ELR (cell line): Measurements from ENCODE around the gene PRSS48.
"Not testable (repeated sequence)": the region's sequence is repeated elsewhere in the genome, so short reads cannot be mapped to it uniquely, and the experiment has no call there.

Source experiments
- DNase-seq: peaks from one replicate; pipeline ENCODE4 v3.0.0-alpha.2; 2015; ENCODE audit warnings: low read depth

Gene PRSS48

GRCh38 chr4:151276787-151277562 is at the start of gene PRSS48:
PRSS48 (plus strand) TSS chr4:151277161; CDS start chr4:151277173, 12 bp downstream.
- peak; percentile 52 for DNase-seq

GRCh38 chr4:151227172-151227571 is 49.8 kb upstream of the PRSS48 start:
- no peak for DNase-seq

- peak; percentile 71 for DNase-seq
These were observed 49.2 kb upstream of the PRSS48 start for GRCh38 chr4:151227731-151228130.

GRCh38 chr4:151228189-151229119 is 48.5 kb upstream of the PRSS48 start:
- no peak for DNase-seq

GRCh38 chr4:151231915-151232595 is 44.9 kb upstream of the PRSS48 start:
- DNase-seq, result no peak

GRCh38 chr4:151233600-151233999 is 43.4 kb upstream of the PRSS48 start:
- DNase-seq, result no peak

- not testable (repeated sequence) for DNase-seq
These were observed 41.6 kb upstream of the PRSS48 start for GRCh38 chr4:151235373-151235772.

- no peak for DNase-seq
These were observed 40.9 kb upstream of the PRSS48 start for GRCh38 chr4:151236036-151236435.

GRCh38 chr4:151238477-151238876 is 38.5 kb upstream of the PRSS48 start:
- peak; percentile 9 for DNase-seq

- no peak for DNase-seq
These were observed 37.4 kb upstream of the PRSS48 start for GRCh38 chr4:151239608-151240007.

GRCh38 chr4:151242305-151242704 is 34.7 kb upstream of the PRSS48 start:
- no peak for DNase-seq

GRCh38 chr4:151246742-151247141 is 30.2 kb upstream of the PRSS48 start:
- no peak for DNase-seq

GRCh38 chr4:151247395-151247794 is 29.6 kb upstream of the PRSS48 start:
- no peak for DNase-seq

- no peak for DNase-seq
These were observed 28.4 kb upstream of the PRSS48 start for GRCh38 chr4:151248519-151248918.

- no peak for DNase-seq
These were observed 26.3 kb upstream of the PRSS48 start for GRCh38 chr4:151250706-151251105.

GRCh38 chr4:151251603-151252304 is 25.2 kb upstream of the PRSS48 start:
- DNase-seq, result no peak

GRCh38 chr4:151255226-151255625 is 21.7 kb upstream of the PRSS48 start:
- DNase-seq, result not testable (repeated sequence)

- not testable (repeated sequence) for DNase-seq
These were observed 21.3 kb upstream of the PRSS48 start for GRCh38 chr4:151255680-151256079.

- no peak for DNase-seq
These were observed 20.8 kb upstream of the PRSS48 start for GRCh38 chr4:151256134-151256533.

- no peak for DNase-seq
These were observed 19.3 kb upstream of the PRSS48 start for GRCh38 chr4:151257704-151258103.

GRCh38 chr4:151259752-151260151 is 17.2 kb upstream of the PRSS48 start:
- DNase-seq, result no peak

GRCh38 chr4:151260526-151260925 is 16.4 kb upstream of the PRSS48 start:
- peak; percentile 61 for DNase-seq
